Adipocyte (in vitro differentiated cells): ENCODE results near the gene HES2.

Experiments
- DNase-seq: peaks from one replicate; pipeline ENCODE4 v3.0.0-alpha.2; 2015; ENCODE audit warnings: low read depth
- H3K27me3 ChIP-seq: replicated peaks from 2 replicates; pipeline ENCODE4 v1.7.0; 2013; ENCODE audit warnings: mild to moderate bottlenecking, low read length, moderate library complexity; ENCODE audit not compliant: control insufficient read depth, insufficient read depth
- H3K36me3 ChIP-seq: 2 replicates; pipeline ENCODE4 v1.7.0; 2013; ENCODE audit warnings: low read length, mild to moderate bottlenecking, moderate library complexity; ENCODE audit not compliant: control insufficient read depth, insufficient read depth, severe bottlenecking
- H3K4me1 ChIP-seq: 2 replicates; pipeline ENCODE4 v1.7.0; 2013; ENCODE audit warnings: mild to moderate bottlenecking, low read length, moderate library complexity; ENCODE audit not compliant: control insufficient read depth, insufficient read depth
- H3K4me3 ChIP-seq: 2 replicates; pipeline ENCODE4 v1.7.0; 2013; ENCODE audit warnings: mild to moderate bottlenecking, low read length, moderate library complexity
- H3K9ac ChIP-seq: 2 replicates; pipeline ENCODE4 v1.7.0; 2013; ENCODE audit warnings: mild to moderate bottlenecking, low read length, moderate library complexity
- H3K9me3 ChIP-seq: 2 replicates; pipeline ENCODE4 v1.7.0; 2013; ENCODE audit warnings: mild to moderate bottlenecking, low read length, moderate library complexity; ENCODE audit not compliant: control insufficient read depth

HES2 gene

DNA sequence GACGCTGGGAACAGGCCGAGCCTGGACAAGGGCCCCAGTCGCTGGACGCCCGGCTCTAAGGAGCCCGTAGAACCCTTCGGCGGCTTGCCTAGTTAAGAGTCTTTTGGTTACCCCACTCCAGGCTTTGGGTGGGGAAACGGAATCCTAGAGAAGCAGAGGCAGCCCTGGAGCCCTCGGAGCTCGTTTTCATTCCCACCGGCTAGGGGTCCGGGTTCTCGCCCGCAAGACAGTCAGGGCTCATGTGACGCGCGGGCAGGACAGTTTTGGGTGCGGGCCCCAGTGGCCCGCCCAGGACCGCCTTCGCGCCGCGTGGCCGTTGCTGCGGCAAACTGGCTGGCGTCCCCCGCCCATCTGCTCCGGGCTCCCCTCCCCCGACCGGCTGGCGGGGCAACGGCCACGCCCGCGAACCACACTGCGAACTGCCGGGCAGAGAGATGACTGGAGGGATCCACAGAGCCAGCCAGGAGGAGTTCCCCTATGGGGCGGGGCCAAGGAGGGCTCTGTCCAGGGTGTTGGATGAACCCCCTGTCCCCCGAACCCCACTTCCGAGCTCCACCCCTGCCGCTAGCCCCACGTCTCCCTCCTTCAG is 829 bp upstream of the HES2 start:
- Histone ChIP-seq H3K36me3 (no peaks in the 10 kb centered on the region), H3K4me3 (peak overlapping the region; percentile 11), H3K9me3 (no peaks in the 10 kb centered on the region), H3K27me3 (peaks cover 71% of the 10 kb centered on the region), H3K9ac (no peak overlapping the region), H3K4me1 (peaks cover 18% of the 10 kb centered on the region)
- no peak for DNase-seq

DNA sequence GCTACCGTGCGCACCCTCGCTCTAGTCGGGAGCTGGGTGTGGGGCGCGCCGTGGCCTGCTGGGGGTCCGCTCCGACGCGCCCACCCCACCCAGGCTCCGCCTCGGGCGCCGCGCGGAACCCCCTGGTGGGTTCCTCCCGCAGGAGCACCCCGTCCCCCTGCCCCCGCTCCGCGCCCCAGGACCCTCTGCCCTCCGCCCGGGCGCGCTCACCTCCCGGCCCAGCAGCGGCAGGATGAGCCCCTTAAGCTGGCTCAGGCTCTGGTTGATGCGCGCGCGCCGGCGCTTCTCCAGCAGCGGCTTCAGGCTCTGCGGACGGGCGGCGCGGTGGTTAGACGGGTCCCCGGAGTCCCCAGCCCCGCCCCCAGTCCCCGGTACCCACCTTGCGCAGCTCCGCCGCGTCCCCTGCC is 319 bp downstream of the HES2 start:
- Histone ChIP-seq H3K27me3 (peaks cover 74% of the 10 kb centered on the region), H3K36me3 (no peaks in the 10 kb centered on the region), H3K4me3 (no peak overlapping the region), H3K9ac (no peak overlapping the region), H3K9me3 (no peaks in the 10 kb centered on the region), H3K4me1 (peaks cover 28% of the 10 kb centered on the region)
- peak; percentile 18 for DNase-seq

DNA sequence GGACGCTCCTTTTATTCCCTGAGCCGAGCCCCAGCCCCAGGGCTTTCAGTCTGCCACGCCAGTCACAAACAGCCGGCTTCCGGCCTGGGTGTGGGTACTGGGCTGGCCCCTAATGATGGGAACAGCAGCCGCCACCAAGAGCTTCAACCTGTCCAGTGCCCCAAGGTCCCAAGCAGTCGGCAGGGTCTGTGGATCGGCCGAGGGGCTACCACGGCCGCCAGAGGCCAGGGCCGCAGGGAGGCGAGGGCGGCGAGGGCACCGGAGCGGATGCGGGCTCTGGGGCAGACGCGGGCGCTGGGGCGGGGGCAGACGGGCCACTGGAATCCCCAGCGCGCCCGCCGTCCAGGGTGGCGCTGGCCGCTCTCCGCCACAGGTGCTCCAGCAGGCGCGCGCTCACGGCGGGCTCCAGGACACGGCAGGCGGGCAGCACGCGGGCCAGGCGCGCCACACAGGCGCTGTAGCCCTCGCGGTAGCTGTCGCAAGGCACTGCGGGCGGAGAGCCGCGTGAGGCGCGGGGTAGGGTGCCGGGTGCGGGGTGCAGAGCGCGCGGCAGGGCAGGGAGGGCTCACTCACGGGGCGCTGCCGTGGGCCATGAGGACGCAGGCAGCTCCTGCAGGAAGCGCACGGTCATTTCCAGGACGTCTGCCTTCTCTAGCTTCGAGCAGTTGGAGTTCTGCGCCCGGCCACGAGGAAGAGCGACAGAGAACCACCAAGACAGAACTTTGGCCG is 887 bp downstream of the HES2 start:
- Histone ChIP-seq H3K4me3 (no peak overlapping the region), H3K27me3 (peaks cover 71% of the 10 kb centered on the region), H3K36me3 (no peaks in the 10 kb centered on the region), H3K9me3 (no peaks in the 10 kb centered on the region), H3K9ac (no peak overlapping the region), H3K4me1 (peaks cover 30% of the 10 kb centered on the region)
- peak; percentile 19 for DNase-seq

DNA sequence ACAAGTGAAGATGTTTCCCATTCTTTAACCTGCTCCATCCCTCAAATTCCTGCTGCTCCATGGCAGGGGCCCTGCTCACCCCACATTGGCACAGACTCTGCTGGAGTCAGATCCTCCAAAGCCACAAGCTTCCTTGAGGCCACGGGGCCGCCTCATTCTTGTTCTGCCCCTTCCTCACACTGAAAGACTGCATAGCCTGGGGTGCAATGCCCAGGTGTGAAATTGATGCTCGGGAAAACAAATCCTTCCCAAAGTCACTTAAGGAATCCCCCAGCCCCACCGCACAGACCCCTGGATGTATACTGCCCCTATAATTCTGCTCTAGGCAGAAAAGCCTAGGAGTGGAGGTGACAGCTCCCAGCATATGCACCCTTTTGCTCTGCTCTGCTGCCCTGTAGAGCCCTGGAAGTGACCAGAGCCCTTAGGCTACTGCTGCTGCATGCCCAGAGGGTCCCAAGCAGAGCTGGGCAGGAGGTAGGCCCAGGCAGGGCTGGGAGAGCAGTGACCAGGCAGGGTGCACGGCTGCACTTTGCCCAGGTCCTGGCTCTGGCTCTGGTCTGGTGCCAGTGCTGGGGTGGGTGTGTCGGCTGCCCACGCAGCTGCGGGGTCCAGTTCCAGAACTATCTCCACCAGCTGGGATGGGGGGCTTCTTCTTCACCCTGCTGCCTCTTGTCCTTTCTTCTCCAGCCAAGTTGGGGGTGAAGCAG is 1.6 kb downstream of the HES2 start:
- Histone ChIP-seq H3K4me3 (no peak overlapping the region), H3K4me1 (peaks cover 26% of the 10 kb centered on the region), H3K36me3 (no peaks in the 10 kb centered on the region), H3K9ac (no peak overlapping the region), H3K9me3 (no peaks in the 10 kb centered on the region), H3K27me3 (peaks cover 67% of the 10 kb centered on the region)
- no peak for DNase-seq

DNA sequence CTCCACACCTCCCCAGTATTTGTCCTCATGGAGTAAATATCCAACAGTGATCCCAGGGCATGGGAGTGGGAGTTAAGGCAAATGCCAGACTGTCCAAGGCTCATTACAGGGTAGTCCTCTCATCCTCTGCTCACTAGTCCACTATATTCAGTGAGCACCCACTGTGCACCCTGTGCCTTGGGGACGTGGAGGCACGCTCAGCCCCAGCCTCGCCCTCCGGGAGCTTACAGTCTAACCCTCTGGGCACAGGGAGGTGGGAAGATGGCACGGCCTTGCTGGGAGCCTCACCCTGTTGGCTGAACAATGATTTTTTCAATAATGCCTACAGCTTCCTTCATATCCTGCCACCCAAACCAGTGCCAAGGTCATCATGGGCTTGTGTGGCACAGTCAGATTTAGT is 2.8 kb downstream of the HES2 start:
- Histone ChIP-seq H3K9ac (no peak overlapping the region), H3K36me3 (no peaks in the 10 kb centered on the region), H3K27me3 (peaks cover 64% of the 10 kb centered on the region), H3K9me3 (no peaks in the 10 kb centered on the region), H3K4me3 (no peak overlapping the region), H3K4me1 (peaks cover 20% of the 10 kb centered on the region)
- DNase-seq = no peak

DNA sequence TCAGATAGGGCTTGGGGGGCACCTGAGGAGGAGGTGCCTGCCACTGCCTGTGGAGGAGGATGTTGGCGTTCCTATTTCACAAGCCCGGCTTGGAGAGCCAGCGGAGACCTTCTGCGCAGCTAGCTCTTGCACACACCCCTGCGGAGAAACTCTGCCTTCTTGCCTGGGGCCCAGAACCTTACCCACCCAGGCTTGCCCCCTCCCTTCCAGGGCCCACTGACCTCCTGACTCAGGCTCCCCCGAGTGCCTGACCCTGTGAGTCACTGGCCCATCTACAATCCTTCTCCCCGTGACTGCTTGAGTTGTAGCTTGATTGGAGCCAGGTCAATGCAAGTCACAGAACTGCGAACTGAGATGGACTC is 3.4 kb downstream of the HES2 start:
- peaks cover 20% of the 10 kb centered on the region for H3K4me1 ChIP-seq
- peaks cover 61% of the 10 kb centered on the region for H3K27me3 ChIP-seq
- H3K9me3 ChIP-seq = no peaks in the 10 kb centered on the region
- no peak for DNase-seq
- no peaks in the 10 kb centered on the region for H3K36me3 ChIP-seq
- H3K9ac ChIP-seq = no peak overlapping the region
- no peak overlapping the region for H3K4me3 ChIP-seq

DNA sequence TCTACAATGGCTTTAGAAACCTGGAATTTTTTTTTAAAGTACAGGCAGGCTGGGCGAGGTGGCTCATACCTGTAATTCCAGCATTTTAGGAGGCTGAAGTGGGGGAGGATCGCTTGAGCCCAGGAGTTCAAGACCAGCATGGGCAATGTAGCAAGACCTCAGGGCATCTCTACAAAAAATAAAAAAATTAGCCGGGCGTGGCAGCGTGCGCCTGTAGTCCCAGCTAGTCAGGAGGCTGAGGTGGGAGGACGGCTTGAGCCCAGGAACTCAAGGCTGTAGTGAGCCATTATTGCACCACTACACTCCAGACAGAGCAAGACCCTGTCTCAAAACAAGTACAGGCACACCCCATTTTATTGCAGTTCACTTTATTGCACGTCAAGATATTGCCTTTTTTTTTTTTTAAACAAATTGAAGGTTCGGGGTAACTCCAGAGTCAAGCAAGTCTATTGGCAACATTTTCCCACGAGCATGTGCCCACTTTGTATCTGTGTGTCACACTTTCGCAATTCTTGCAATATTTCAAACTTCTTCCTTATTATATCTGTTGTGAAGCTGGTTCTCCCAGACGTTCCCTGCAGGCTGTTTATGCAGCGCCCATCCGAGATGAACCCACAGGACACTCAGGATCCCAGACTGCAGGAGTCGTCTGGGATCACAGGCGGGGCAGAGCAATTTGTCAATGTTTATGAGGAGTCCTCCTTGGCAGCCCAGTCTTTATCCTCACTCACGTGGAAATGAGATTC is 4.7 kb downstream of the HES2 start:
- H3K27me3 ChIP-seq = peaks cover 54% of the 10 kb centered on the region
- H3K36me3 ChIP-seq = no peaks in the 10 kb centered on the region
- H3K4me1 ChIP-seq = peaks cover 15% of the 10 kb centered on the region

DNA sequence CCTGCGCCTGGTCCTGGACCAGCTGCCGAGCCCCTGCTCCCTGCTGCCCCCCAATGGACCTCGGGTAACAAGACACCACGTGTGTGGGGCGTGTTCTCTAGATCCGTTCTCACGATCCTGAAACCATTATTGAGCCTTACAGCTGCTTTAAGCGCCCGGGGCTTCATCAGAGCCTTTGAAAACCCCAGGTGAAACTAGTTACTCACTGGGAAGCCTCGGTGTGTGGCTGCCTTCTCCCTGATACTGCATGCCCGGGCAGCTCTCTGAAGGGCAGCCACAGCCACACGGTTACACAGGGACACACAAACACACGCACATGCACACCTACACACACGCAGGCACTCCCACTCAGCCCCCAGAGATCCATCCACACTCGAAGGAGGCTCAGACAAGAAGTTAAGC is 5.3 kb downstream of the HES2 start:
- DNase-seq = peak; percentile 66

More for the DNA sequence above, 4.7 kb downstream of the HES2 start:
- no peaks in the 10 kb centered on the region for H3K9me3 ChIP-seq
- no peak overlapping the region for H3K9ac ChIP-seq
- H3K4me3 ChIP-seq = no peak overlapping the region
- DNase-seq = no peak

DNA sequence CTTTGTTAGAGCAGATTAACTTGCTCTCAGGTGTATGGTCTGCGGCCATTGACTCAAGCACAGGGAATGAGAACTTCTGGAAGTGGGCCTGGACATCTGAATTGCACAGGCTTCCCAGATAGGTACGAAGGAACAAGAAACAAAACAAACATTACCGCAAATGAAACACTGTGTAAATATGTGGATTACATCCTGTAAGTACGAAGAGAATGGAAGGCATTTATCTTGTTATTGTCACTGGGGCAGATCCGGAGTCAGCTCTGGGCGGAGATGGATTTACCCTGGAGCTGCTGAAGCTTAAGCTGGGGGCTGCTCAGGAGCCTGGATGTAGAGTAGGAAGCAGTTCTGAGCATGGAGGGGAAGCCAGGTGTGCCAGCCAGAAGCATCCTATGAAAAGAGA is 6.8 kb downstream of the HES2 start:
- Histone ChIP-seq H3K27me3 (peaks cover 38% of the 10 kb centered on the region), H3K4me3 (no peak overlapping the region), H3K36me3 (no peaks in the 10 kb centered on the region), H3K4me1 (peaks cover 13% of the 10 kb centered on the region), H3K9me3 (no peaks in the 10 kb centered on the region), H3K9ac (no peak overlapping the region)
- no peak for DNase-seq

More for the DNA sequence above, 5.3 kb downstream of the HES2 start:
- no peak overlapping the region for H3K9ac ChIP-seq
- peaks cover 13% of the 10 kb centered on the region for H3K4me1 ChIP-seq
- H3K9me3 ChIP-seq = no peaks in the 10 kb centered on the region
- H3K4me3 ChIP-seq = no peak overlapping the region
- H3K36me3 ChIP-seq = no peaks in the 10 kb centered on the region
- peaks cover 52% of the 10 kb centered on the region for H3K27me3 ChIP-seq

DNA sequence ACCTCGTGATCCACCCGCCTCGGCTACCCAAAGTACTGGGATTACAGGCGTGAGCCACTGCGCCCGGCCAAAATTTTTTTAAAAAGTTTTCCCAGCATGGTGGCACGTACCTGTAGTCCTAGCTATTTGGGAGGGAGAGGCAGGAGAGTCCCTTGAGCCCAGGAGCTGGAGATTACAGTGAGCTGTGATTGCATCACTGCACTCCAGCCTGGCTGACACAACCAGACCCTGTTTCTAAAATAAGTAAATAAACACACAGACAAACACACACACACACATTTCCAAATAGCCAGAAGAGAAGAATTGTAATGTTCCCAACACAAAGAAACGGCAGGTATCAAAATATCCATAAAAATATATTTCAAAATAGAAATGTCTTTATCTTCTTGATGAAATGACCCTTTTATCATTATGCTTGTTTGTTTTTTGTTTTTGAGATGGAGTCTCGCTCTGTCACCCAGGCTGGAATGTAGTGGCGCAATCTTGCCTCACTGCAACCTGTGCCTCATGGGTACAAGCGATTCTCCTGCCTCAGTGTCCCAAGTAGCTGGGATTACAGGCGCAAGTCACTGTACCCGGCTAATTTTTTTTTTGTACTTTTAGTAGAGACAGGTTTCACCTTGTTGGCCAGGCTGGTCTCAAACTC is 9.3 kb downstream of the HES2 start:
- Histone ChIP-seq H3K9me3 (no peaks in the 10 kb centered on the region), H3K4me3 (no peak overlapping the region), H3K9ac (no peak overlapping the region), H3K4me1 (peaks cover 10% of the 10 kb centered on the region), H3K27me3 (peaks cover 23% of the 10 kb centered on the region), H3K36me3 (no peaks in the 10 kb centered on the region)
- DNase-seq = peak; percentile 48

DNA sequence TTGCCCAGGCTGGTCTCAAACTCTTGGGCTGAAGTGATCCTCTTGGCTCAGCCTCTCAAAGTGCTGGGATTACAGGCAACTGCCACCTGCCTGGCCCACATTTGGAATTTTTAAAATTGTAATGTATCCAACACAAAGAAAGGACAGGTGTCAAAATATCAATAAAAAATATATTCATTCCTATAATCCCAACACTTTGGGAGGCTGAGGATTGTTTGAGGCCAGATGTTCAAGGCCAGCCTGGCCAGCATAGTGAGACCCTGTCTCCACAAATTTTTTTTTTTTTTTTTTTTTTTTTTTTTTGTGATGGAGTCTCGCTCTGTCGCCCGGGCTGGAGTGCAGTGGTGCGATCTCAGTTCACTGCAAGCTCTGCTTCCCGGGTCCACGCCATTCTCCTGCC is 10.0 kb downstream of the HES2 start:
- no peaks in the 10 kb centered on the region for H3K36me3 ChIP-seq
- no peaks in the 10 kb centered on the region for H3K9me3 ChIP-seq
- peaks cover 5% of the 10 kb centered on the region for H3K4me1 ChIP-seq
- no peak for DNase-seq
- no peak overlapping the region for H3K9ac ChIP-seq
- no peak overlapping the region for H3K4me3 ChIP-seq
- peaks cover 23% of the 10 kb centered on the region for H3K27me3 ChIP-seq
